GM12865 (cell line): Measurements from ENCODE around the gene NOS1.

Experiments
- DNase-seq: peaks from one replicate; pipeline ENCODE4 v3.0.0; 2010; ENCODE audit warnings: low read depth
- H3K4me3 ChIP-seq: 2 replicates; pipeline ENCODE4 v1.5.1; 2011; ENCODE audit warnings: mild to moderate bottlenecking, low read depth, low read length, control low read depth
- CTCF ChIP-seq: IDR thresholded peaks from 2 replicates; pipeline ENCODE4 v1.5.1; 2011; ENCODE audit warnings: low read length, control low read depth, low read depth, inconsistent platforms; ENCODE audit not compliant: insufficient read depth; ENCODE audit errors: missing control alignments

The NOS1 gene

GRCh38 chr12:117169548-117169947, 191.9 kb downstream of the NOS1 start:
- H3K4me3 ChIP-seq, result no peak overlapping the region
- DNase-seq, result no peak
- no peak for TF ChIP-seq CTCF

GRCh38 chr12:117168976-117169375, 192.4 kb downstream of the NOS1 start:
- no peak for DNase-seq
- no peak for TF ChIP-seq CTCF
- H3K4me3 ChIP-seq, result no peak overlapping the region

- no peak overlapping the region for H3K4me3 ChIP-seq
- no peak for DNase-seq
- TF ChIP-seq CTCF, result no peak
These were observed 193.7 kb downstream of the NOS1 start for GRCh38 chr12:117167769-117168168.

GRCh38 chr12:117166107-117166506, 195.3 kb downstream of the NOS1 start:
- no peak for DNase-seq
- no peak overlapping the region for H3K4me3 ChIP-seq
- TF ChIP-seq CTCF, result no peak

GRCh38 chr12:117165342-117165741, 196.1 kb downstream of the NOS1 start:
- no peak for TF ChIP-seq CTCF
- DNase-seq, result no peak
- no peak overlapping the region for H3K4me3 ChIP-seq

- no peak for DNase-seq
- H3K4me3 ChIP-seq, result no peak overlapping the region
- no peak for TF ChIP-seq CTCF
These were observed 198.8 kb downstream of the NOS1 start for GRCh38 chr12:117162633-117163032.

GRCh38 chr12:117162167-117162539, 199.3 kb downstream of the NOS1 start:
- no peak for DNase-seq
- no peak for TF ChIP-seq CTCF
- H3K4me3 ChIP-seq, result no peak overlapping the region
